22Rv1 (cell line): ENCODE results near the gene NRXN3.

ENCODE experiments used
- ZFX ChIP-seq: fragments of 450-650 bp; IDR thresholded peaks from 2 replicates; pipeline ENCODE4 v1.6.1; 2017; ENCODE audit warnings: antibody characterized with exemption, borderline replicate concordance
- TF ChIP-seq, protein P1 (sequence below): fragments of 450-650 bp; IDR thresholded peaks from 2 replicates; pipeline ENCODE4 v1.5.1; 2017; ENCODE audit warnings: mild to moderate bottlenecking

DNA sequence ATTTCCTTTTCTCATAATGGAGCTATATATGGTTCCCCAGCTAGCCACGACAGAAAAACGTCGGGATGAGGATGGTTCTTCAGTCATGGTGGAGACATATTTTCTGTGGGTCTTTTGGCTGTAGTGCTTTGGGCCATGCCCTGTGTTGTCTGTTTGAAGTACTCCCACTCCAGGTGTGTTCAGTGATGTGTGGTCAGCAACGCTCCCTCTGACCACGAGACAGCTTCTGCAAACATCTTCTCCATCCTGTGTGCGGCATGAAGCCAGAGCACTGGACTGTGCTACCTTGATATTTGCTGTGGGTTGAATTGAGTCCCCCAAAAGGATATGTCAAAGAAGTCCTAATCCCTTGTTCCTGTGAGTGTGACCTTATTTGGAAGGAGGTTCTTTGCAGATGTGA lies 931.2 kb downstream of the NRXN3 start:
- TF ChIP-seq, protein P1, sequence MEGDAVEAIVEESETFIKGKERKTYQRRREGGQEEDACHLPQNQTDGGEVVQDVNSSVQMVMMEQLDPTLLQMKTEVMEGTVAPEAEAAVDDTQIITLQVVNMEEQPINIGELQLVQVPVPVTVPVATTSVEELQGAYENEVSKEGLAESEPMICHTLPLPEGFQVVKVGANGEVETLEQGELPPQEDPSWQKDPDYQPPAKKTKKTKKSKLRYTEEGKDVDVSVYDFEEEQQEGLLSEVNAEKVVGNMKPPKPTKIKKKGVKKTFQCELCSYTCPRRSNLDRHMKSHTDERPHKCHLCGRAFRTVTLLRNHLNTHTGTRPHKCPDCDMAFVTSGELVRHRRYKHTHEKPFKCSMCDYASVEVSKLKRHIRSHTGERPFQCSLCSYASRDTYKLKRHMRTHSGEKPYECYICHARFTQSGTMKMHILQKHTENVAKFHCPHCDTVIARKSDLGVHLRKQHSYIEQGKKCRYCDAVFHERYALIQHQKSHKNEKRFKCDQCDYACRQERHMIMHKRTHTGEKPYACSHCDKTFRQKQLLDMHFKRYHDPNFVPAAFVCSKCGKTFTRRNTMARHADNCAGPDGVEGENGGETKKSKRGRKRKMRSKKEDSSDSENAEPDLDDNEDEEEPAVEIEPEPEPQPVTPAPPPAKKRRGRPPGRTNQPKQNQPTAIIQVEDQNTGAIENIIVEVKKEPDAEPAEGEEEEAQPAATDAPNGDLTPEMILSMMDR = no peak
- no peak for TF ChIP-seq ZFX
